Esophagus squamous epithelium (tissue), 4 donors: ENCODE data around the gene MIS18BP1.

ENCODE experiments used
- POLR2A ChIP-seq, 4 donors: fragments of 450-650 bp; IDR thresholded peaks; one replicate each; pipeline ENCODE4 v1.6.1; 2017; ENCODE audit warnings: antibody characterized with exemption in 4 of 4, mild to moderate bottlenecking in 4 of 4, moderate library complexity in 3 of 4
- TF ChIP-seq, protein P1 (sequence below), 6 experiments: fragments of 450-650 bp in 4 of 6; fragments of 200-600 bp in 2 of 6; sonication (generic) in 2 of 6; IDR thresholded peaks; one replicate each; pipeline ENCODE4 v1.5.1; 2016 to 2019; ENCODE audit warnings: antibody characterized with exemption in 6 of 6, mild to moderate bottlenecking in 4 of 6, moderate library complexity in 4 of 6

DNA sequence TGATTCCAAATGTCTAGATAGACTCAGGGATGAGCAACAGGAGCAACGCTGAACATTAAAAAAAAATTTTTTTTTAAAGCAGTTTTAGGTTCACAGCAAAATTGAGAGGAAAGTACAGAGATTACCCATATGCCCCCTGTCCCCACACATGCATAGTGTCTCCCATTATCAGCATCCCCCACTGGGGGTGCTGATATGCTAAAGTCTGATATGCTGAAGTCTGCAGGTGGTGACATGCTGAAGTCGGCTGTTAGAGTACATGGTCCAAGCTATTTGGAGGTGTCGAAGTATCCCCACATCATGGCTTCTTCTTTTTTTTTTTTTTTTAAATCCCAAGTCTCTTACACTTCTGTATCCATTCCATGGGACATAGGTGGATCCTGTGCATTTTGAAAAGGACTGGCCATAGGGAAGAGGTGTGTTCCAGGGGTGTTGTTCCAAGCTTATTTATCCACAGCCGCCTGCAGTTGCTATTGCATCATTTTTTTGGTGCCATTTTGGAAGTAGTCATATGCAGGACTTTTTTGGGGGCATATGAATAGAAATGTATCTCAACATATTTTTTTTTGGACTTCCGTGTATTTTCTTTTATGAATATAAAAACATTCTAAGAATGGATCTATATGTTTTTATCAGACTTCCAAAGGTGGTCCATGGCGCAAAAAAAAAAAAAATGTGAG lies 19.0 kb upstream of the MIS18BP1 start:
- TF ChIP-seq, protein P1, sequence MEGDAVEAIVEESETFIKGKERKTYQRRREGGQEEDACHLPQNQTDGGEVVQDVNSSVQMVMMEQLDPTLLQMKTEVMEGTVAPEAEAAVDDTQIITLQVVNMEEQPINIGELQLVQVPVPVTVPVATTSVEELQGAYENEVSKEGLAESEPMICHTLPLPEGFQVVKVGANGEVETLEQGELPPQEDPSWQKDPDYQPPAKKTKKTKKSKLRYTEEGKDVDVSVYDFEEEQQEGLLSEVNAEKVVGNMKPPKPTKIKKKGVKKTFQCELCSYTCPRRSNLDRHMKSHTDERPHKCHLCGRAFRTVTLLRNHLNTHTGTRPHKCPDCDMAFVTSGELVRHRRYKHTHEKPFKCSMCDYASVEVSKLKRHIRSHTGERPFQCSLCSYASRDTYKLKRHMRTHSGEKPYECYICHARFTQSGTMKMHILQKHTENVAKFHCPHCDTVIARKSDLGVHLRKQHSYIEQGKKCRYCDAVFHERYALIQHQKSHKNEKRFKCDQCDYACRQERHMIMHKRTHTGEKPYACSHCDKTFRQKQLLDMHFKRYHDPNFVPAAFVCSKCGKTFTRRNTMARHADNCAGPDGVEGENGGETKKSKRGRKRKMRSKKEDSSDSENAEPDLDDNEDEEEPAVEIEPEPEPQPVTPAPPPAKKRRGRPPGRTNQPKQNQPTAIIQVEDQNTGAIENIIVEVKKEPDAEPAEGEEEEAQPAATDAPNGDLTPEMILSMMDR (IDR thresholded peaks at IDR 0.05) = no peak
- TF ChIP-seq POLR2A (IDR thresholded peaks at IDR 0.05) = no peak
